Right atrium auricular region (tissue), 2 donors: ENCODE results near the gene AASDHPPT. TPM values are rescaled to one million over a fixed set of nuclear protein-coding genes. Genes with fewer than 3 reads are reported as not detected.
"Not testable (repeated sequence)": the region's sequence is repeated elsewhere in the genome, so short reads cannot be mapped to it uniquely, and the experiment has no call there.

Source experiments
- DNase-seq: peaks from one replicate; pipeline ENCODE4 v3.0.0-alpha.2; 2019; ENCODE audit warnings: low spot score
- H3K27ac ChIP-seq, 2 donors: fragments of 200-600 bp; sonication (generic); 1 replicate in 1 of 2; 2 replicates in 1 of 2; pipeline ENCODE4 v1.5.1; 2016 to 2019
- H3K27me3 ChIP-seq, 2 donors: fragments of 200-600 bp; sonication (generic); one replicate each; pipeline versions ENCODE4 v1.5.1 to v1.6.0; 2017 to 2019
- H3K36me3 ChIP-seq: fragments of 200-600 bp; sonication (generic); one replicate; pipeline ENCODE4 v1.5.1; 2016
- H3K4me1 ChIP-seq, 2 donors: fragments of 200-600 bp; sonication (generic); one replicate each; pipeline versions ENCODE4 v1.5.1 to v1.6.0; 2017 to 2019
- H3K4me3 ChIP-seq, 2 donors: fragments of 200-600 bp; sonication (generic); 1 replicate in 1 of 2; 2 replicates in 1 of 2; pipeline ENCODE4 v1.5.1; 2017 to 2019; ENCODE audit warnings: mild to moderate bottlenecking in 1 of 2, moderate library complexity in 1 of 2
- H3K9me3 ChIP-seq, 2 donors: fragments of 200-600 bp; sonication (generic); one replicate each; pipeline ENCODE4 v1.5.1; 2019
- CTCF ChIP-seq, 2 donors: fragments of 200-600 bp; sonication (generic); IDR thresholded peaks; one replicate each; pipeline ENCODE4 v1.5.1; 2019; ENCODE audit warnings: antibody characterized with exemption in 2 of 2
- total RNA-seq, 2 donors: library from RNA; depleted of rRNA; stranded (reverse); fragments of >200 nt; gene quantifications; one replicate each; pipeline ENCODE4 v1.1.0, GENCODE V29; 2016

AASDHPPT gene
- total RNA-seq, 2 donors from 2014 or later: 29.9 to 42.7 TPM

- no peak for TF ChIP-seq CTCF (IDR thresholded peaks at IDR 0.05)
- Histone ChIP-seq H3K4me1 (no peaks in the 10 kb centered on the region), H3K27me3 (no peaks in the 10 kb centered on the region), H3K27ac (no peak overlapping the region), H3K36me3 (no peaks in the 10 kb centered on the region), H3K4me3 (no peak overlapping the region), H3K9me3 (no peaks in the 10 kb centered on the region)
- no peak for DNase-seq
These were observed 33.9 kb upstream of the AASDHPPT start for GRCh38 chr11:106043540-106043939.

GRCh38 chr11:106047631-106048030 lies 29.8 kb upstream of the AASDHPPT start:
- DNase-seq: no peak
- Histone ChIP-seq H3K27ac (no peak overlapping the region), H3K9me3 (no peaks in the 10 kb centered on the region), H3K4me3 (no peak overlapping the region), H3K27me3 (no peaks in the 10 kb centered on the region), H3K36me3 (no peaks in the 10 kb centered on the region), H3K4me1 (no peaks in the 10 kb centered on the region)
- TF ChIP-seq CTCF (IDR thresholded peaks at IDR 0.05): no peak

GRCh38 chr11:106049727-106050476 lies 27.6 kb upstream of the AASDHPPT start:
- H3K9me3 ChIP-seq: no peaks in the 10 kb centered on the region
- H3K27me3 ChIP-seq: no peaks in the 10 kb centered on the region
- H3K27ac ChIP-seq: no peak overlapping the region
- no peak for DNase-seq
- no peak for TF ChIP-seq CTCF (IDR thresholded peaks at IDR 0.05)
- H3K36me3 ChIP-seq: peaks cover 7% of the 10 kb centered on the region
- no peaks in the 10 kb centered on the region for H3K4me1 ChIP-seq
- no peak overlapping the region for H3K4me3 ChIP-seq

- H3K9me3 ChIP-seq: no peaks in the 10 kb centered on the region
- H3K4me1 ChIP-seq: no peaks in the 10 kb centered on the region
- no peak overlapping the region for H3K4me3 ChIP-seq
- H3K36me3 ChIP-seq: peaks cover 7% of the 10 kb centered on the region
- no peaks in the 10 kb centered on the region for H3K27me3 ChIP-seq
- no peak for DNase-seq
- no peak overlapping the region for H3K27ac ChIP-seq
- TF ChIP-seq CTCF (IDR thresholded peaks at IDR 0.05): no peak
These were observed 26.4 kb upstream of the AASDHPPT start for GRCh38 chr11:106051103-106051502.

GRCh38 chr11:106058377-106058776 lies 19.1 kb upstream of the AASDHPPT start:
- H3K4me1 ChIP-seq, H3K36me3 ChIP-seq, H3K9me3 ChIP-seq, H3K27me3 ChIP-seq, DNase-seq, H3K27ac ChIP-seq, H3K4me3 ChIP-seq: not testable (repeated sequence)

GRCh38 chr11:106059617-106060016 lies 17.8 kb upstream of the AASDHPPT start:
- no peaks in the 10 kb centered on the region for H3K27me3 ChIP-seq
- H3K4me3 ChIP-seq: no peak overlapping the region
- no peaks in the 10 kb centered on the region for H3K4me1 ChIP-seq
- no peak overlapping the region for H3K27ac ChIP-seq
- no peak for DNase-seq
- no peak for TF ChIP-seq CTCF (IDR thresholded peaks at IDR 0.05)
- H3K36me3 ChIP-seq: no peaks in the 10 kb centered on the region
- no peaks in the 10 kb centered on the region for H3K9me3 ChIP-seq
